Measurements from ENCODE around the gene MTUS2. TPM values are rescaled to one million over a fixed set of nuclear protein-coding genes. Genes with fewer than 3 reads are reported as not detected.

Gene MTUS2
- total and polyA plus RNA-seq, 9 of the 15 experiments (the other 6 are each of a cell fraction or from before 2014, with no cell fraction given) = 0.01 to 0.28 (median 0.06) TPM; not detected in 1

DNA sequence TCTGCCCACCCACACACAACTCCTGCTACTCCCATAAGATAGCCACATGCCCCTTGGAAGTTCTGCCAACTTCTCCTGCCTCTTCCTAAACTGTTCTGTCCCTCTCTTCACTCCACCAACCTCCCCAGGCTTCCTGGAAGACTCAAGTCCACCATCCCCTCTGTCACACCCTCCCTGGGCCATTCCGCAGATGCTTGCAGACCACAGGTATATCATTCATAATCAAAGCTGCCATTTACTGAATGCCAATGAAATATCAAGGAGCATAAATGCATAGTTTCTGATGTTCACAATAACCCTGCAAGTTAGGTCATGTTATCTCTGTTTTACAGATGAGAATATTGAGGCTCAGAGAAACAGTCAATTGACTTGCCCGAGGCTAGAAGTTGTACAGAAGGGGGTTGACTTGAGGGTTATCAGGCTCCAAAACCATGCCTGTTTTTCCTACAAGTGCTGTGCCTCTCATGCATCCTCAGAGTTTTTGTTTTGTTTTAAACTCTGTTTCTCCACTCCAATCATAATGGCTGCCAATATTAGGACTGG lies 639.7 kb downstream of the MTUS2 start:
- Histone ChIP-seq H3K36me3 (ENCODE audit: control insufficient read depth, insufficient read depth, low read length) (no peaks in the 10 kb centered on the region; the same call in 2 of the 3 replicates), H3K27ac (ENCODE audit: extremely low read depth, low read depth, low read length) (0 out of 3 replicates have a peak overlapping the region, but pooled peaks have one; percentile 22), H3K9me3 (replicated peaks; ENCODE audit: control insufficient read depth, insufficient read depth, low read depth, low read length) (peaks cover 3% of the 10 kb centered on the region; the same call in 1 of the 2 replicates), H3K9me1 (ENCODE audit: control insufficient read depth, insufficient read depth, low read length) (no peaks in the 10 kb centered on the region), H2AFZ (ENCODE audit: low read depth, low read length) (peak overlapping the region; percentile 38), H3K4me3 (no peak overlapping the region), H4K20me1 (replicated peaks; ENCODE audit: control insufficient read depth, insufficient read depth, low read length) (no peaks in the 10 kb centered on the region), H3K9ac (ENCODE audit: insufficient read depth in 1 of 2, low read depth in 2 of 2, low read length in 2 of 2) (no peak overlapping the region), H3K79me2 (ENCODE audit: control insufficient read depth, insufficient read depth, low read length) (no peaks in the 10 kb centered on the region), H3K27me3 (ENCODE audit: control insufficient read depth in 2 of 2, insufficient read depth in 2 of 2, low read length in 2 of 2) (no peaks in the 10 kb centered on the region), H3K4me2 (ENCODE audit: insufficient read depth, low read length) (peak overlapping the region; percentile 10; the same call in 1 of the 2 replicates), H3K4me1 (replicated peaks in 1 of 2; ENCODE audit: control insufficient read depth in 2 of 2, insufficient read depth in 2 of 2, low read length in 2 of 2) (peaks cover 14 to 33% of the 10 kb centered on the region in 2 experiments; a peak in 4 of 5 replicates)
- TF ChIP-seq CBFA2T3 (IDR thresholded peaks at IDR 0.05) (peak; percentile 46), POLR2AphosphoS5 (IDR thresholded peaks at IDR 0.05; ENCODE audit: control insufficient read depth, insufficient read depth, low read depth, low read length) (no peak)
- intact Hi-C loops (cut with micrococcal nuclease) = no loop called here
- ChIA-PET POLR2A (interaction anchor here (0.6 kb wide), 1 partner anchor 595 kb away, joined by 3 read pairs; no protein-coding TSS in a partner anchor), CTCF (ENCODE audit: low intra/inter-chr PET ratio) (no interaction called here)
- FAIRE-seq (no peak), ATAC-seq (no peak), DNase-seq (ENCODE audit: extremely low read depth in 1 of 4, low spot score in 3 of 4) (peak in 1 of 4 experiments; percentile 11)
- no TSS peak for BruUV-seq (replicated peaks)
- in situ Hi-C loops (cut with MboI) = no loop called here
- 0% methylated on average over 2 of the region's 2 CpGs for WGBS (ENCODE audit: insufficient coverage, low coverage, missing lambda C conversion rate)

GRCh38 chr13:29464105-29464679 lies 644.1 kb downstream of the MTUS2 start:
- BruUV-seq (replicated peaks) = no TSS peak
- H3K4me1 ChIP-seq (replicated peaks in 1 of 2; ENCODE audit: control insufficient read depth in 2 of 2, insufficient read depth in 2 of 2, low read length in 2 of 2) = peaks cover 18 to 23% of the 10 kb centered on the region in 2 experiments; a peak in 4 of 5 replicates
- H3K27me3 ChIP-seq (ENCODE audit: control insufficient read depth in 2 of 2, insufficient read depth in 2 of 2, low read length in 2 of 2) = no peaks in the 10 kb centered on the region
- WGBS (ENCODE audit: insufficient coverage, low coverage, missing lambda C conversion rate) = 40% methylated on average over 3 of the region's 4 CpGs
- in situ Hi-C loops (cut with MboI) (no loop called here), intact Hi-C loops (cut with micrococcal nuclease) (no loop called here)
- DNase-seq (ENCODE audit: extremely low read depth in 1 of 4, low spot score in 3 of 4) (no peak), FAIRE-seq (no peak), ATAC-seq (no peak)
- no peak overlapping the region for H3K4me3 ChIP-seq
- H4K20me1 ChIP-seq (replicated peaks; ENCODE audit: control insufficient read depth, insufficient read depth, low read length) = no peaks in the 10 kb centered on the region
- ChIA-PET POLR2A (interaction anchor here (0.6 to 1.3 kb wide), 3 partner anchors 9 to 21 kb away, joined by 3 read pairs; no protein-coding TSS in a partner anchor), CTCF (ENCODE audit: low intra/inter-chr PET ratio) (no interaction called here)
- no peak overlapping the region for H2AFZ ChIP-seq (ENCODE audit: low read depth, low read length)
- no peak overlapping the region for H3K4me2 ChIP-seq (ENCODE audit: insufficient read depth, low read length)
- no peak overlapping the region for H3K9ac ChIP-seq (ENCODE audit: insufficient read depth in 1 of 2, low read depth in 2 of 2, low read length in 2 of 2)
- no peaks in the 10 kb centered on the region for H3K79me2 ChIP-seq (ENCODE audit: control insufficient read depth, insufficient read depth, low read length)
- H3K9me3 ChIP-seq (replicated peaks; ENCODE audit: control insufficient read depth, insufficient read depth, low read depth, low read length) = no peaks in the 10 kb centered on the region; the same call in 1 of the 2 replicates
- no peaks in the 10 kb centered on the region for H3K9me1 ChIP-seq (ENCODE audit: control insufficient read depth, insufficient read depth, low read length)
- no peak overlapping the region for H3K27ac ChIP-seq (ENCODE audit: extremely low read depth, low read depth, low read length)
- no peaks in the 10 kb centered on the region for H3K36me3 ChIP-seq (ENCODE audit: control insufficient read depth, insufficient read depth, low read length)
- TF ChIP-seq ZNF347 (CRISPR knock-in tag; IDR thresholded peaks at IDR 0.05; ENCODE audit: low read depth) (no peak), DDX20 (tag; IDR thresholded peaks at IDR 0.05; ENCODE audit: low read depth) (no peak), ESRRA (IDR thresholded peaks at IDR 0.05; ENCODE audit: borderline replicate concordance, low read depth) (no peak), NFYB (IDR thresholded peaks at IDR 0.05; ENCODE audit: extremely low read depth, insufficient read length) (no peak), ELF4 (CRISPR knock-in tag; IDR thresholded peaks at IDR 0.05) (no peak), ZBTB34 (CRISPR knock-in tag; IDR thresholded peaks at IDR 0.05) (no peak), CAMTA2 (CRISPR knock-in tag; conservative IDR thresholded peaks at IDR 0.05) (no peak), HLTF (IDR thresholded peaks at IDR 0.05) (no peak)

Data from K562 (cell line).